ENCODE data around the gene TMEM219.
A peak's percentile ranks its signal among the peaks of the same experiment; 100 is the strongest.

Gene TMEM219

GRCh38 chr16:29971304-29971703, 9.4 kb downstream of the TMEM219 start:
- H3K4me3 ChIP-seq (ENCODE audit: low read depth, low read length): no peak overlapping the region
- ChIA-PET CTCF (interaction anchor here (1.4 to 4.2 kb wide), 2 partner anchors 9 to 11 kb away, joined by 3 to 27 read pairs; partner anchors contain the start of gene TMEM219), POLR2A (no interaction called here)
- no peak for DNase-seq (ENCODE audit: low read depth, low spot score)
- TF ChIP-seq CTCF (IDR thresholded peaks at IDR 0.05; ENCODE audit: insufficient read depth, low read length, missing control alignments): no peak

- TF ChIP-seq CTCF (IDR thresholded peaks at IDR 0.05; ENCODE audit: insufficient read depth, low read length, missing control alignments): no peak
- no peak for DNase-seq (ENCODE audit: low read depth, low spot score)
- CTCF ChIA-PET: interaction anchor here (0.7 to 4.2 kb wide), 7 partner anchors 11 to 165 kb away, joined by 3 to 27 read pairs (median 6); partner anchors contain the start of genes KCTD13, PAGR1 and TMEM219
- no peak overlapping the region for H3K4me3 ChIP-seq (ENCODE audit: low read depth, low read length)
- POLR2A ChIA-PET: interaction anchor here (1.0 to 3.2 kb wide), 4 partner anchors 10 to 46 kb away, joined by 3 to 18 read pairs (median 14); partner anchors contain the start of genes HIRIP3, KCTD13 and TMEM219
Observed at GRCh38 chr16:29972500-29972899, 10.6 kb downstream of the TMEM219 start.

GRCh38 chr16:29972992-29973383, 11.1 kb downstream of the TMEM219 start:
- no peak for TF ChIP-seq CTCF (IDR thresholded peaks at IDR 0.05; ENCODE audit: insufficient read depth, low read length, missing control alignments)

GRCh38 chr16:29973384-29974246, 11.7 kb downstream of the TMEM219 start, which contains the start of gene TAOK2:
Gene TAOK2, plus strand, starts transcription at chr16:29973868. Its CDS starts 3,905 bp downstream, at chr16:29977773.
- POLR2A ChIA-PET: interaction anchor here (0.5 to 3.2 kb wide), 10 partner anchors 9 to 147 kb away, joined by 3 to 18 read pairs (median 6); partner anchors contain the start of genes ASPHD1, HIRIP3, KCTD13 and TMEM219
- H3K4me3 ChIP-seq (ENCODE audit: low read depth, low read length): peak within 1 kb of the TSS; percentile 95
- DNase-seq (ENCODE audit: low read depth, low spot score): peak; percentile 92
- no peak for TF ChIP-seq CTCF (IDR thresholded peaks at IDR 0.05; ENCODE audit: insufficient read depth, low read length, missing control alignments)
- CTCF ChIA-PET: interaction anchor here (0.9 to 4.2 kb wide), 10 partner anchors 10 to 166 kb away, joined by 3 to 27 read pairs (median 4); partner anchors contain the start of genes HIRIP3, INO80E, KCTD13 and MVP

More at GRCh38 chr16:29972992-29973383, 11.1 kb downstream of the TMEM219 start:
- ChIA-PET CTCF (interaction anchor here (0.7 to 4.2 kb wide), 10 partner anchors 10 to 165 kb away, joined by 3 to 27 read pairs (median 4); partner anchors contain the start of genes HIRIP3, INO80E, KCTD13 and MVP), POLR2A (interaction anchor here (0.5 to 3.2 kb wide), 10 partner anchors 9 to 147 kb away, joined by 3 to 18 read pairs (median 6); partner anchors contain the start of genes ASPHD1, HIRIP3, KCTD13 and TMEM219)
- DNase-seq (ENCODE audit: low read depth, low spot score): no peak
- no peak overlapping the region for H3K4me3 ChIP-seq (ENCODE audit: low read depth, low read length)

- no peak for TF ChIP-seq CTCF (IDR thresholded peaks at IDR 0.05; ENCODE audit: insufficient read depth, low read length, missing control alignments)
- ChIA-PET CTCF (interaction anchor here (0.8 to 4.2 kb wide), 6 partner anchors 13 to 154 kb away, joined by 3 to 27 read pairs (median 4); partner anchors contain the start of genes MVP and TMEM219), POLR2A (interaction anchor here (1.5 to 3.2 kb wide), 4 partner anchors 11 to 48 kb away, joined by 4 to 18 read pairs (median 10); partner anchors contain the start of genes HIRIP3 and KCTD13)
- no peak for DNase-seq (ENCODE audit: low read depth, low spot score)
- peak overlapping the region; percentile 95 for H3K4me3 ChIP-seq (ENCODE audit: low read depth, low read length)
Observed at GRCh38 chr16:29974291-29975133, 12.6 kb downstream of the TMEM219 start.
